ENCODE measurements around the gene WFDC6. TPM values are rescaled to one million over a fixed set of nuclear protein-coding genes. Genes with fewer than 3 reads are reported as not detected.

Gene WFDC6
- total RNA-seq, 1 donor from 2014 or later, result not detected

Small RNA genes within 50 kb of the gene (small RNA-seq; reads per million reads assigned to genes)
- gene AL031663.1 (ENCODE audit: low replicate concordance) (not detected), gene HSPD1P21 (ENCODE audit: low replicate concordance) (not detected), gene RNA5SP485 (ENCODE audit: low replicate concordance) (not detected)

Other genes starting within 250 kb of the WFDC6 start
- not detected for gene RBPJL, start 232.6 kb downstream of the WFDC6 start, total RNA-seq
- 1.1 TPM for gene MATN4, start 231.2 kb downstream of the WFDC6 start, total RNA-seq
- 26.9 TPM for gene SDC4, start 191.1 kb downstream of the WFDC6 start, total RNA-seq
- gene SYS1, start 176.3 kb downstream of the WFDC6 start, total RNA-seq, result 20.0 TPM
- not detected for gene TP53TG5, start 161.2 kb downstream of the WFDC6 start, total RNA-seq
- gene DBNDD2, start 131.2 kb downstream of the WFDC6 start, total RNA-seq, result 23.4 TPM
- gene PIGT, start 123.3 kb downstream of the WFDC6 start, total RNA-seq, result 27.4 TPM
- gene WFDC2, start 69.7 kb downstream of the WFDC6 start, total RNA-seq, result 16.6 TPM
- gene SPINT3, start 23.9 kb downstream of the WFDC6 start, total RNA-seq, result not detected
- gene EPPIN, start 7.9 kb upstream of the WFDC6 start, total RNA-seq, result not detected
- not detected for gene WFDC8, start 39.8 kb upstream of the WFDC6 start, total RNA-seq
- gene WFDC10A, start 90.3 kb upstream of the WFDC6 start, total RNA-seq, result not detected
- gene WFDC9, start 91.8 kb upstream of the WFDC6 start, total RNA-seq, result not detected
- gene WFDC11, start 130.8 kb upstream of the WFDC6 start, total RNA-seq, result not detected
- not detected for gene WFDC13, start 162.6 kb upstream of the WFDC6 start, total RNA-seq
- gene WFDC10B, start 165.5 kb upstream of the WFDC6 start, total RNA-seq, result not detected
- gene SPINT4, start 182.9 kb upstream of the WFDC6 start, total RNA-seq, result not detected

Data from tongue (tissue), 2 donors.